ENCODE data around the gene OR6Y1. TPM values are rescaled to one million over a fixed set of nuclear protein-coding genes. Genes with fewer than 3 reads are reported as not detected.

Gene OR6Y1
- total RNA-seq, 3 donors from 2014 or later = not detected

DNA sequence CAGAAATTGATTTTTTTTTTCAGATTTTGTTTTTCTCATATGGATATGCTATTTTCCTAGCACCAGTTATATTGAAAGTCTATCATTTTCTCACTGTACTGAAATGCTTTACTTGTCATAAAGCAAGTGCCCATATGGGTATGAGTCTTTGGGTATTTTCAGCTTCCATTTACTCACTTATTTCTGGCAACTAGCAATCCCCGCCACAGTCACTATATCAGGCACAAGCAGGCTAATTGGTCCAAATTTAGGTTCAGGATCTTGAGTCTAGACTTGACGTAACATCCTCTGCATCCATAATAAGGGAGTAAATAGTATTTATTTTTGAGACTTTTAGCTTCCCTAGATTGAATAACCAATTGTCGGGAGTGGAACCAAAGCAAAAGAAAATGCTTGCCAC is 23.4 kb upstream of the OR6Y1 start:
- TF ChIP-seq, protein P1, sequence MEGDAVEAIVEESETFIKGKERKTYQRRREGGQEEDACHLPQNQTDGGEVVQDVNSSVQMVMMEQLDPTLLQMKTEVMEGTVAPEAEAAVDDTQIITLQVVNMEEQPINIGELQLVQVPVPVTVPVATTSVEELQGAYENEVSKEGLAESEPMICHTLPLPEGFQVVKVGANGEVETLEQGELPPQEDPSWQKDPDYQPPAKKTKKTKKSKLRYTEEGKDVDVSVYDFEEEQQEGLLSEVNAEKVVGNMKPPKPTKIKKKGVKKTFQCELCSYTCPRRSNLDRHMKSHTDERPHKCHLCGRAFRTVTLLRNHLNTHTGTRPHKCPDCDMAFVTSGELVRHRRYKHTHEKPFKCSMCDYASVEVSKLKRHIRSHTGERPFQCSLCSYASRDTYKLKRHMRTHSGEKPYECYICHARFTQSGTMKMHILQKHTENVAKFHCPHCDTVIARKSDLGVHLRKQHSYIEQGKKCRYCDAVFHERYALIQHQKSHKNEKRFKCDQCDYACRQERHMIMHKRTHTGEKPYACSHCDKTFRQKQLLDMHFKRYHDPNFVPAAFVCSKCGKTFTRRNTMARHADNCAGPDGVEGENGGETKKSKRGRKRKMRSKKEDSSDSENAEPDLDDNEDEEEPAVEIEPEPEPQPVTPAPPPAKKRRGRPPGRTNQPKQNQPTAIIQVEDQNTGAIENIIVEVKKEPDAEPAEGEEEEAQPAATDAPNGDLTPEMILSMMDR (IDR thresholded peaks at IDR 0.05) = no peak
- ATAC-seq = no peak
- Histone ChIP-seq H3K4me1 (ENCODE audit: low read depth) (no peaks in the 10 kb centered on the region), H3K36me3 (ENCODE audit: low read depth) (no peaks in the 10 kb centered on the region), H3K9me3 (no peaks in the 10 kb centered on the region), H3K4me3 (no peak overlapping the region)
- no peak for DNase-seq
- intact Hi-C loops (cut with DNase I, micrococcal nuclease) = no loop called here

DNA sequence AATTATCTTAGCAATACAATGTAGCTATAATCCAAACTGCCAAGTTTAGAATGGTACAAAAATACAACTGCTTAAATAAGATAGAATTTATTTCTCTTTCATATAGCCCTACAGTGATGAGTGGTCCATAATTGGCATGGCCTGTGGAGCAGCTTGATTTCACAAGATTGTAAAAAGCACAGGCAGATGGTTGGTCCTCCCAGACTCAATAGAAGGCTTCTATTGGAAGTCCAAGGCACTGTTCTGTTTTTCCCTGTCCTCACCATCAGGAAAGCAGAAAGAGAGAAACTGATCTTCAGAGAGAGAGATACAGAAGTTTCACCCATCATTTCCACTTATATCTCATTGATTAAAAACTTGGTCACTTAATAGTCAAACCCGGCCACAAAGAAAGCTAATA is 18.0 kb upstream of the OR6Y1 start:
- intact Hi-C loops (cut with DNase I, micrococcal nuclease) = no loop called here
- H3K4me1 ChIP-seq (ENCODE audit: low read depth) = no peaks in the 10 kb centered on the region

DNA sequence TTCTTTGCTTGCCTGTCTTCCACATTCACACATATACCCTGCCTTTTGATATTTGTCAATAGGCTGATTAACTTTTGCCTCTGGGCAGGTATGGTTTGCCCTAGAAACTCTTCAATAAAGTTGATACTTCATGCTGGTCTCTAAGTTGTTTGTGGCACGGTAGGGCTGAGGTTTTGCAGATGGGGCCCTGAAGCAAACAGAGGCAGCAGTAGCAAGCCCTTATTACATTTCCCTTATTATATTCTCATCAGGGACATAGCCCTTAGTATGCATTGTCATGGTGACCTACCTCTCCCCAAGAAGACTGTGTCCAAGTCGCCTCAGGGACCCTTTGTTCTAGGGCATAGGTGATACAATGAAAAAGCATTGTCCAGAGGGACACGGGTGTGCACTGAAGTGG is 16.3 kb upstream of the OR6Y1 start, which contains the start of gene OR6P1:
TSS of gene OR6P1 (minus strand) at position 101 of the 400 bp plus-strand sequence. CDS start 6,976 bp downstream, outside the sequence.
- intact Hi-C loops (cut with DNase I, micrococcal nuclease) = no loop called here
- no peak for DNase-seq

More for the DNA sequence above, 18.0 kb upstream of the OR6Y1 start:
- DNase-seq (no peak), ATAC-seq (no peak)
- Histone ChIP-seq H3K36me3 (ENCODE audit: low read depth) (no peaks in the 10 kb centered on the region), H3K9me3 (no peaks in the 10 kb centered on the region), H3K4me3 (no peak overlapping the region)
- TF ChIP-seq, protein P1 (IDR thresholded peaks at IDR 0.05) = no peak

DNA sequence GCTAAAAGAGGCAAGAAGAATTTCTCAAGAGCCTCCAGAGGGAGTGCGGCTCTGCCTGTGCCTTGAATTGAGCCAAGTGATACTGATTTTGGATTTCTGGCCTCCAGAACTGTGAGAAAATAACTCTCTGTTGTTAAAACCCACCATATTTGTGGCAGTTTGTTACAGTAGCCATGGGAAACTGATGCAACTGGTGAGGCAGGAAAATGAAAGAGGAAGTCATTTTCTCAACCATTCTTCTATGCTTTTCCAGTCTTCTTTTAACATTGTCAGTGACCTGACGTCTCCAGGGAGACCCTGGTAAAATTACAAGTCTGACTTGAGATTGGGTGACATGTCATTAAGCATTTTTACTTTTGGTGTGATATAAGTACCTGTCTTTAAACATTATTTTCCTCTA is 10.4 kb upstream of the OR6Y1 start:
- intact Hi-C loops (cut with DNase I, micrococcal nuclease) = no loop called here
- ATAC-seq = no peak

More for the DNA sequence above, 16.3 kb upstream of the OR6Y1 start, which contains the start of gene OR6P1:
- TF ChIP-seq, protein P1 (IDR thresholded peaks at IDR 0.05) = no peak
- Histone ChIP-seq H3K36me3 (ENCODE audit: low read depth) (no peaks in the 10 kb centered on the region), H3K4me1 (ENCODE audit: low read depth) (no peaks in the 10 kb centered on the region), H3K4me3 (no peak within 1 kb of the TSS), H3K9me3 (no peaks in the 10 kb centered on the region)
- ATAC-seq = no peak

DNA sequence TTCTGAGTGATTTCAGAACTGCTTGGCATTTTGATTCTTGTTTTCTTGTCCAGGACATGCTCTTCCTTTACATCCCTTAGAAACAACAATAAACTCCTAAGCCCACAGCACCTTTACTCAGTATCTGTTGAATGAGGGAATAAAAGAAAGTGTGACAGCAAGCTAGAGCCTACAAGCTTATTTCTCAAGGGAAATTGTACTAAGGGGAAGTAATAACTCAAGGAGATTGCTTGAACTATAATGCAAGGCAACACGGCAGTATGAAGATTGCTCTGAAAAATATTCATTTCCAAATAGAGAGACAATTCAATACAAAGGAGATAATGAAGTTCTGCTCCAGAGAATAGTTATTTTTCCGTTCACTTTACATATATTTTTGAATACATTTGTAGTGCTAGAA is 9.6 kb upstream of the OR6Y1 start:
- TF ChIP-seq, protein P1 (IDR thresholded peaks at IDR 0.05) = no peak
- no peak for ATAC-seq
- no peak for DNase-seq
- H3K36me3 ChIP-seq (ENCODE audit: low read depth) = no peaks in the 10 kb centered on the region
- intact Hi-C loops (cut with DNase I, micrococcal nuclease) = no loop called here
- H3K4me1 ChIP-seq (ENCODE audit: low read depth) = no peaks in the 10 kb centered on the region
- no peaks in the 10 kb centered on the region for H3K9me3 ChIP-seq
- no peak overlapping the region for H3K4me3 ChIP-seq

More for the DNA sequence above, 10.4 kb upstream of the OR6Y1 start:
- TF ChIP-seq, protein P1 (IDR thresholded peaks at IDR 0.05) = no peak
- no peak for DNase-seq
- Histone ChIP-seq H3K36me3 (ENCODE audit: low read depth) (no peaks in the 10 kb centered on the region), H3K4me3 (no peak overlapping the region), H3K4me1 (ENCODE audit: low read depth) (no peaks in the 10 kb centered on the region), H3K9me3 (no peaks in the 10 kb centered on the region)

DNA sequence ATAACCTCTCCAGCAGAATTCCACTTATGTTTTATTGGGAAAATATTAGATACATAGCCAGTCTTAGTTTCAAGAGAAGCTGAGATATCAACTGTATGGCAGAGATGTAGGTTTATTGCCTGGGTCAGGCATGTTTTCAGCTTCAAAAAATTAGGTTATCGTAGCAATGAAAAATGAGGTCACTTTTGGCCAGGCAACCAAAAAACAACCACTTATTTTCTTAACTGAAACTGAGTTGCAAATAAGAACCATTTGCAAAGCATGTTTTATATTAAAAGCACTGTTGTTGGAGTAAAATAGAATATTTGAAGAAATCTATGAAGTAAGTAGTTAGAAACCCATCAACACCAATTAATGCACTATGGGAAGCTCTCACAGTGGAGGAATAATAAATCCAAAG is 5.5 kb upstream of the OR6Y1 start:
- H3K9me3 ChIP-seq = no peaks in the 10 kb centered on the region
- no peaks in the 10 kb centered on the region for H3K36me3 ChIP-seq (ENCODE audit: low read depth)
- H3K4me3 ChIP-seq = no peak overlapping the region
- TF ChIP-seq, protein P1 (IDR thresholded peaks at IDR 0.05) = no peak
- DNase-seq = no peak
- no peaks in the 10 kb centered on the region for H3K4me1 ChIP-seq (ENCODE audit: low read depth)
- ATAC-seq = no peak
- intact Hi-C loops (cut with DNase I, micrococcal nuclease) = no loop called here

Measured in mucosa of descending colon (tissue), 3 donors.